K562 (cell line): Measurements from ENCODE around the gene WDR45. TPM values are rescaled to one million over a fixed set of nuclear protein-coding genes. Genes with fewer than 3 reads are reported as not detected.

ENCODE experiments used
- CCNT2 ChIP-seq: IDR thresholded peaks from 2 replicates; pipeline ENCODE4 v1.6.1; 2011; ENCODE audit warnings: borderline replicate concordance, low read depth, mild to moderate bottlenecking, moderate library complexity, mixed read lengths, low read length; ENCODE audit not compliant: insufficient read length; ENCODE audit errors: extremely low read depth
- DPF2 ChIP-seq: fragments of 450-650 bp; IDR thresholded peaks from 2 replicates; pipeline ENCODE4 v1.6.1; 2016
- FOXA1 ChIP-seq: fragments of 450-650 bp; IDR thresholded peaks from 2 replicates; pipeline ENCODE4 v1.6.1; 2016; ENCODE audit warnings: mild to moderate bottlenecking, borderline replicate concordance
- KAT8 ChIP-seq: fragments of 450-650 bp; IDR thresholded peaks from 2 replicates; pipeline ENCODE4 v1.6.1; 2016; ENCODE audit warnings: low read depth, mild to moderate bottlenecking
- KLF16 ChIP-seq: IDR thresholded peaks from 2 replicates; pipeline ENCODE4 v1.6.1; 2016; ENCODE audit warnings: antibody characterized with exemption
- MCM5 ChIP-seq: fragments of 450-650 bp; IDR thresholded peaks from 2 replicates; pipeline ENCODE4 v1.6.1; 2016; ENCODE audit warnings: low read depth
- MTF1 ChIP-seq: fragments of 250-450 bp; sonication (Bioruptor Pico); IDR thresholded peaks from 2 replicates; pipeline ENCODE4 v1.9.0; 2021; ENCODE audit warnings: moderate library complexity, mild to moderate bottlenecking, inconsistent platforms, borderline replicate concordance
- NR1H2 ChIP-seq: sonication (generic); formaldehyde crosslinking; IDR thresholded peaks from 2 replicates; pipeline ENCODE4 v1.4.0; 2020; ENCODE audit warnings: mild to moderate bottlenecking, missing genetic modification reagents
- POLR2A ChIP-seq: fragments of 450-650 bp; conservative IDR thresholded peaks from 2 replicates; pipeline ENCODE4 v1.6.1; 2016
- RBFOX2 ChIP-seq: fragments of 200-400 bp; formaldehyde crosslinking; IDR thresholded peaks from 2 replicates; pipeline ENCODE4 v1.6.1; 2017; ENCODE audit warnings: low read depth, mild to moderate bottlenecking, low read length, moderate library complexity
- SMARCC2 ChIP-seq: fragments of 450-650 bp; IDR thresholded peaks from 2 replicates; pipeline ENCODE4 v1.6.1; 2017; ENCODE audit warnings: antibody characterized with exemption, moderate library complexity, mild to moderate bottlenecking, low read depth
- TAF15 ChIP-seq: fragments of 200-400 bp; formaldehyde crosslinking; IDR thresholded peaks from 2 replicates; pipeline ENCODE4 v1.6.1; 2017; ENCODE audit warnings: mild to moderate bottlenecking, low read depth, low read length, moderate library complexity
- TARDBP ChIP-seq: fragments of 450-650 bp; IDR thresholded peaks from 2 replicates; pipeline ENCODE4 v1.6.1; 2016
- XRCC5 ChIP-seq: fragments of 200-400 bp; formaldehyde crosslinking; IDR thresholded peaks from 2 replicates; pipeline ENCODE4 v1.6.1; 2017; ENCODE audit warnings: low read depth, mild to moderate bottlenecking, low read length
- ZNF778 ChIP-seq: fragments of 450-650 bp; formaldehyde crosslinking; IDR thresholded peaks from 2 replicates; pipeline ENCODE4 v1.4.0; 2020; ENCODE audit warnings: mild to moderate bottlenecking, moderate library complexity
- polyA plus RNA-seq, 8 experiments: library from polyadenylated mRNA; depleted of rRNA in 4 of 8; stranded (reverse) in 5 of 8; unstranded in 3 of 8; fragments of >200 nt; fragmentation: Nextera tagmentation in 2 of 8; fragmentation: Illumina TruSeq in 1 of 8; extraction: Ambion mirVana in 2 of 8; extraction: Trizol in 1 of 8; gene quantifications; 2 replicates each; pipeline versions ENCODE4 v1.2.1 to v1.2.3, GENCODE V29; 2011 to 2014; ENCODE audit warnings: inconsistent platforms in 1 of 8, missing spikeins in 1 of 8
- total RNA-seq, 7 experiments: library from RNA; depleted of rRNA in 6 of 7; stranded (reverse); fragments of >200 nt in 6 of 7; fragmentation: Illumina TruSeq in 2 of 7; extraction: Trizol in 2 of 7; gene quantifications; 2 replicates each; pipeline versions ENCODE4 v1.2.1 to v1.2.3, GENCODE V29; 2011 to 2021; ENCODE audit warnings: low replicate concordance in 1 of 7
- TF ChIP-seq, protein P1 (sequence below): fragments of 450-650 bp; formaldehyde crosslinking; conservative IDR thresholded peaks from 2 replicates; pipeline ENCODE4 v1.4.0; 2022; ENCODE audit warnings: mild to moderate bottlenecking, missing genetic modification characterization
- TF ChIP-seq, protein P2 (sequence below): IDR thresholded peaks from 2 replicates; pipeline ENCODE4 v1.6.1; 2016; ENCODE audit warnings: missing genetic modification characterization, missing compliant biosample characterization
- TF ChIP-seq, protein P3 (sequence below): sonication (generic); formaldehyde crosslinking; IDR thresholded peaks from 2 replicates; pipeline ENCODE4 v1.8.1; 2023; ENCODE audit warnings: mild to moderate bottlenecking, missing genetic modification reagents, moderate library complexity
- TF ChIP-seq, protein P4 (sequence below): fragments of 250-450 bp; sonication (Bioruptor Pico); IDR thresholded peaks from 2 replicates; pipeline ENCODE4 v1.5.0; 2021
- TF ChIP-seq, protein P5 (sequence below): fragments of 250-450 bp; sonication (Bioruptor Pico); IDR thresholded peaks from 2 replicates; pipeline ENCODE4 v1.4.0; 2020; ENCODE audit warnings: mild to moderate bottlenecking
- TF ChIP-seq, protein P6 (sequence below): fragments of 450-650 bp; IDR thresholded peaks from one replicate; pipeline ENCODE4 v1.6.1; 2018; ENCODE audit warnings: mild to moderate bottlenecking, moderate library complexity; ENCODE audit not compliant: partially characterized antibody

Gene WDR45
- total and polyA plus RNA-seq, 9 of the 15 experiments (the other 6 are each of a cell fraction or from before 2014, with no cell fraction given), result 19.4 to 136 (median 59.7) TPM

DNA sequence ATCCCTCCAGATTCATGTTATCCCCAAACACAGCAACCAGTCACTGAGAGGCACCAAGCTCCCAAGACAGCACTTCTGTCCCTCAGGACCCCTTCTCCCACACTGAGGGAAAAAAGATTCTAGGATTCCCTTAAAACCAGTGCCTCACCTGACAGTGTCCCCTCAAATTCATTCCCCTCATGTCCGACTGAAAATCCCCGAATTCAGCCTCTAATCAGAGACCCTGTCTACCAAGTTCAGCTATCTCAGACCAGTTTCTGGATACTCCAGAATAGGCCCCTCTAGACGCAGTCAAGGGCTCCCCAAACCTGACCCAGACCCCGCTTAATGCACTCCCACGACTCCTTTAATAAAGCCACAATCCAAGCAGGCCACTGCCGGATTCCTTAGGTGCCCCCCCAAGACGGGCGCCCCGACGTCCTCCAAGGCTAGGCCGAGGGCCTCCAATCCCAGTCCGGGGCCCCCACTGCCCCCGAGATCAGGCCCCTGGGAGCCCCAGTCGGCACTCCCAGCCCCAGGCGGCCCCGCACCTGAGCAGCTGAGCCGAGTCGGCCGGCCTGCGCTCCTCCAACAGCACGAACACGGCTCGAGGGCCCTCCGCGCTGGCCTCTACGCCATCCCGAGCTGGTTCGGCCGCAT lies 37.0 kb downstream of the WDR45 start (continued):
- TF ChIP-seq, protein P1, sequence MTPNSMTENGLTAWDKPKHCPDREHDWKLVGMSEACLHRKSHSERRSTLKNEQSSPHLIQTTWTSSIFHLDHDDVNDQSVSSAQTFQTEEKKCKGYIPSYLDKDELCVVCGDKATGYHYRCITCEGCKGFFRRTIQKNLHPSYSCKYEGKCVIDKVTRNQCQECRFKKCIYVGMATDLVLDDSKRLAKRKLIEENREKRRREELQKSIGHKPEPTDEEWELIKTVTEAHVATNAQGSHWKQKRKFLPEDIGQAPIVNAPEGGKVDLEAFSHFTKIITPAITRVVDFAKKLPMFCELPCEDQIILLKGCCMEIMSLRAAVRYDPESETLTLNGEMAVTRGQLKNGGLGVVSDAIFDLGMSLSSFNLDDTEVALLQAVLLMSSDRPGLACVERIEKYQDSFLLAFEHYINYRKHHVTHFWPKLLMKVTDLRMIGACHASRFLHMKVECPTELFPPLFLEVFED, result no peak
- peak; percentile 85 for TF ChIP-seq RBFOX2
- no peak for TF ChIP-seq XRCC5
- TF ChIP-seq, protein P2, sequence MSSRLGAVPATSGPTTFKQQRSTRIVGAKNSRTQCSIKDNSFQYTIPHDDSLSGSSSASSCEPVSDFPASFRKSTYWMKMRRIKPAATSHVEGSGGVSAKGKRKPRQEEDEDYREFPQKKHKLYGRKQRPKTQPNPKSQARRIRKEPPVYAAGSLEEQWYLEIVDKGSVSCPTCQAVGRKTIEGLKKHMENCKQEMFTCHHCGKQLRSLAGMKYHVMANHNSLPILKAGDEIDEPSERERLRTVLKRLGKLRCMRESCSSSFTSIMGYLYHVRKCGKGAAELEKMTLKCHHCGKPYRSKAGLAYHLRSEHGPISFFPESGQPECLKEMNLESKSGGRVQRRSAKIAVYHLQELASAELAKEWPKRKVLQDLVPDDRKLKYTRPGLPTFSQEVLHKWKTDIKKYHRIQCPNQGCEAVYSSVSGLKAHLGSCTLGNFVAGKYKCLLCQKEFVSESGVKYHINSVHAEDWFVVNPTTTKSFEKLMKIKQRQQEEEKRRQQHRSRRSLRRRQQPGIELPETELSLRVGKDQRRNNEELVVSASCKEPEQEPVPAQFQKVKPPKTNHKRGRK, result no peak
- TF ChIP-seq, protein P3, sequence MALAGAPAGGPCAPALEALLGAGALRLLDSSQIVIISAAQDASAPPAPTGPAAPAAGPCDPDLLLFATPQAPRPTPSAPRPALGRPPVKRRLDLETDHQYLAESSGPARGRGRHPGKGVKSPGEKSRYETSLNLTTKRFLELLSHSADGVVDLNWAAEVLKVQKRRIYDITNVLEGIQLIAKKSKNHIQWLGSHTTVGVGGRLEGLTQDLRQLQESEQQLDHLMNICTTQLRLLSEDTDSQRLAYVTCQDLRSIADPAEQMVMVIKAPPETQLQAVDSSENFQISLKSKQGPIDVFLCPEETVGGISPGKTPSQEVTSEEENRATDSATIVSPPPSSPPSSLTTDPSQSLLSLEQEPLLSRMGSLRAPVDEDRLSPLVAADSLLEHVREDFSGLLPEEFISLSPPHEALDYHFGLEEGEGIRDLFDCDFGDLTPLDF (CRISPR knock-in tag), result no peak
- TF ChIP-seq NR1H2, result no peak
- TF ChIP-seq, protein P4, sequence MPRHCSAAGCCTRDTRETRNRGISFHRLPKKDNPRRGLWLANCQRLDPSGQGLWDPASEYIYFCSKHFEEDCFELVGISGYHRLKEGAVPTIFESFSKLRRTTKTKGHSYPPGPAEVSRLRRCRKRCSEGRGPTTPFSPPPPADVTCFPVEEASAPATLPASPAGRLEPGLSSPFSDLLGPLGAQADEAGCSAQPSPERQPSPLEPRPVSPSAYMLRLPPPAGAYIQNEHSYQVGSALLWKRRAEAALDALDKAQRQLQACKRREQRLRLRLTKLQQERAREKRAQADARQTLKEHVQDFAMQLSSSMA, result no peak
- no peak for TF ChIP-seq ZNF778 (CRISPR knock-in tag)
- TF ChIP-seq DPF2, result no peak
- no peak for TF ChIP-seq MTF1 (CRISPR knock-in tag)
- TF ChIP-seq, protein P5, sequence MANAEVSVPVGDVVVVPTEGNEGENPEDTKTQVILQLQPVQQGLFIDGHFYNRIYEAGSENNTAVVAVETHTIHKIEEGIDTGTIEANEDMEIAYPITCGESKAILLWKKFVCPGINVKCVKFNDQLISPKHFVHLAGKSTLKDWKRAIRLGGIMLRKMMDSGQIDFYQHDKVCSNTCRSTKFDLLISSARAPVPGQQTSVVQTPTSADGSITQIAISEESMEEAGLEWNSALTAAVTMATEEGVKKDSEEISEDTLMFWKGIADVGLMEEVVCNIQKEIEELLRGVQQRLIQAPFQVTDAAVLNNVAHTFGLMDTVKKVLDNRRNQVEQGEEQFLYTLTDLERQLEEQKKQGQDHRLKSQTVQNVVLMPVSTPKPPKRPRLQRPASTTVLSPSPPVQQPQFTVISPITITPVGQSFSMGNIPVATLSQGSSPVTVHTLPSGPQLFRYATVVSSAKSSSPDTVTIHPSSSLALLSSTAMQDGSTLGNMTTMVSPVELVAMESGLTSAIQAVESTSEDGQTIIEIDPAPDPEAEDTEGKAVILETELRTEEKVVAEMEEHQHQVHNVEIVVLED, result no peak
- no peak for TF ChIP-seq TARDBP
- TF ChIP-seq FOXA1, result no peak
- TF ChIP-seq, protein P6, sequence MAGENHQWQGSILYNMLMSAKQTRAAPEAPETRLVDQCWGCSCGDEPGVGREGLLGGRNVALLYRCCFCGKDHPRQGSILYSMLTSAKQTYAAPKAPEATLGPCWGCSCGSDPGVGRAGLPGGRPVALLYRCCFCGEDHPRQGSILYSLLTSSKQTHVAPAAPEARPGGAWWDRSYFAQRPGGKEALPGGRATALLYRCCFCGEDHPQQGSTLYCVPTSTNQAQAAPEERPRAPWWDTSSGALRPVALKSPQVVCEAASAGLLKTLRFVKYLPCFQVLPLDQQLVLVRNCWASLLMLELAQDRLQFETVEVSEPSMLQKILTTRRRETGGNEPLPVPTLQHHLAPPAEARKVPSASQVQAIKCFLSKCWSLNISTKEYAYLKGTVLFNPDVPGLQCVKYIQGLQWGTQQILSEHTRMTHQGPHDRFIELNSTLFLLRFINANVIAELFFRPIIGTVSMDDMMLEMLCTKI, result no peak
- peak; percentile 32; the same call in 1 of the 2 replicates for TF ChIP-seq POLR2A
- TF ChIP-seq KAT8, result no peak
- TF ChIP-seq MCM5, result no peak
- TF ChIP-seq SMARCC2, result no peak
- no peak for TF ChIP-seq CCNT2
- TF ChIP-seq KLF16, result no peak
- TF ChIP-seq TAF15, result no peak
